SU-DHL-6 (cell line): ENCODE data around the gene ARHGAP45.

Experiments used
- H2AFZ ChIP-seq: fragments of 200-600 bp; sonication (generic); 2 replicates; pipeline ENCODE4 v1.6.1; 2014; ENCODE audit warnings: low read depth, mild to moderate bottlenecking, moderate library complexity, mixed read lengths, antibody characterized with exemption, low read length; ENCODE audit not compliant: severe bottlenecking
- H3F3A ChIP-seq: fragments of 200-600 bp; shearing (Covaris generic); 2 replicates; pipeline ENCODE4 v1.6.0; 2016; ENCODE audit warnings: antibody characterized with exemption, mild to moderate bottlenecking; ENCODE audit not compliant: insufficient read depth
- H3K27ac ChIP-seq: fragments of 200-600 bp; sonication (generic); 2 replicates; pipeline ENCODE4 v1.5.1; 2016; ENCODE audit warnings: low read depth, mild to moderate bottlenecking, low read length, moderate library complexity, mixed read lengths
- H3K27me3 ChIP-seq: fragments of 200-600 bp; sonication (generic), shearing (Covaris generic); 2 replicates; pipeline ENCODE4 v1.6.0; 2014; ENCODE audit warnings: mild to moderate bottlenecking, low read length
- H3K36me3 ChIP-seq: fragments of 200-600 bp; sonication (generic); 2 replicates; pipeline ENCODE4 v1.6.1; 2014; ENCODE audit warnings: mild to moderate bottlenecking, low read length, mixed read lengths
- H3K4me2 ChIP-seq: fragments of 300-600, 200-600 bp; shearing (Covaris generic), sonication (generic); 2 replicates; pipeline ENCODE4 v1.6.0; 2014; ENCODE audit warnings: low read length, low read depth, mild to moderate bottlenecking; ENCODE audit not compliant: poor library complexity, severe bottlenecking
- H3K4me3 ChIP-seq: fragments of 200-600 bp; sonication (generic); 2 replicates; pipeline ENCODE4 v1.5.1; 2014; ENCODE audit warnings: antibody characterized with exemption, low read length, mild to moderate bottlenecking, mixed read lengths; ENCODE audit not compliant: insufficient read depth, poor library complexity, severe bottlenecking
- H3K79me2 ChIP-seq: fragments of 200-600 bp; sonication (generic); 2 replicates; pipeline ENCODE4 v1.6.1; 2014; ENCODE audit warnings: mild to moderate bottlenecking, low read length, moderate library complexity; ENCODE audit not compliant: insufficient read depth
- H3K9ac ChIP-seq: fragments of 200-600 bp; sonication (generic); 2 replicates; pipeline ENCODE4 v1.7.0; 2014; ENCODE audit warnings: mild to moderate bottlenecking, low read length
- H3K9me2 ChIP-seq: fragments of 200-600 bp; sonication (generic); replicated peaks from 2 replicates; pipeline ENCODE4 v1.6.1; 2014; ENCODE audit warnings: low read length; ENCODE audit not compliant: insufficient read depth
- H3K9me3 ChIP-seq: fragments of 200-600 bp; sonication (generic); 2 replicates; pipeline ENCODE4 v1.6.1; 2014; ENCODE audit warnings: low read length, mixed read lengths; ENCODE audit not compliant: insufficient read depth
- H4K20me1 ChIP-seq: fragments of 200-600 bp; sonication (generic); 2 replicates; pipeline ENCODE4 v1.6.1; 2014; ENCODE audit warnings: low read depth, mild to moderate bottlenecking, antibody characterized with exemption, low read length, moderate library complexity, mixed read lengths
- EZH2phosphoT487 ChIP-seq: fragments of 200-600 bp; sonication (generic), shearing (Covaris generic); conservative IDR thresholded peaks from 2 replicates; pipeline ENCODE4 v1.6.1; 2018; ENCODE audit warnings: mild to moderate bottlenecking, antibody characterized with exemption, low read length, moderate library complexity, mixed read lengths
- TF ChIP-seq, protein P1 (sequence below): fragments of 200-600 bp; sonication (generic); IDR thresholded peaks from one replicate; pipeline ENCODE4 v1.5.1; 2017; ENCODE audit warnings: antibody characterized with exemption, mild to moderate bottlenecking, low read length, moderate library complexity; ENCODE audit not compliant: insufficient read depth, poor library complexity, severe bottlenecking

The ARHGAP45 gene

DNA sequence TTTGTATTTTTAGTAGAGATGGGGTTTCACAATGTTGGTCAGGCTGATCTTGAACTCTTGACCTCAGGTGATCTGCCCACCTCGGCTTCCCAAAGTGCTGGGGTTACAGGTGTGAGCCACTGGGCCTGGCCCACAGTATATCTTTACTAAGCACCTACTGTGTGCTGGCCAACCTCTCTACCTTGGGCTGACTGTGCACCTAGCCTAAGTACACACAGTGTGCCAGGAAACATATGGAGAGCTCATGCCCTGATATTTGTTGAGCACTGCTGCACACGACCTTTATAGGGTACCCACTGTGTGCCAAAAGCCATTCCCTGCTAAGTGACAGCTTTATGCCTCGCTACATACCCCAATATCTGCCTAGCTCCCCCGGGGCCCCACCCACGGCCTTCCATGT is 6.3 kb upstream of the ARHGAP45 start:
- no peaks in the 10 kb centered on the region for H3K9me3 ChIP-seq
- H3K4me3 ChIP-seq, result no peak overlapping the region
- no peak for TF ChIP-seq EZH2phosphoT487
- TF ChIP-seq, protein P1, sequence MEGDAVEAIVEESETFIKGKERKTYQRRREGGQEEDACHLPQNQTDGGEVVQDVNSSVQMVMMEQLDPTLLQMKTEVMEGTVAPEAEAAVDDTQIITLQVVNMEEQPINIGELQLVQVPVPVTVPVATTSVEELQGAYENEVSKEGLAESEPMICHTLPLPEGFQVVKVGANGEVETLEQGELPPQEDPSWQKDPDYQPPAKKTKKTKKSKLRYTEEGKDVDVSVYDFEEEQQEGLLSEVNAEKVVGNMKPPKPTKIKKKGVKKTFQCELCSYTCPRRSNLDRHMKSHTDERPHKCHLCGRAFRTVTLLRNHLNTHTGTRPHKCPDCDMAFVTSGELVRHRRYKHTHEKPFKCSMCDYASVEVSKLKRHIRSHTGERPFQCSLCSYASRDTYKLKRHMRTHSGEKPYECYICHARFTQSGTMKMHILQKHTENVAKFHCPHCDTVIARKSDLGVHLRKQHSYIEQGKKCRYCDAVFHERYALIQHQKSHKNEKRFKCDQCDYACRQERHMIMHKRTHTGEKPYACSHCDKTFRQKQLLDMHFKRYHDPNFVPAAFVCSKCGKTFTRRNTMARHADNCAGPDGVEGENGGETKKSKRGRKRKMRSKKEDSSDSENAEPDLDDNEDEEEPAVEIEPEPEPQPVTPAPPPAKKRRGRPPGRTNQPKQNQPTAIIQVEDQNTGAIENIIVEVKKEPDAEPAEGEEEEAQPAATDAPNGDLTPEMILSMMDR, result no peak
- H3K27me3 ChIP-seq, result no peaks in the 10 kb centered on the region
- no peak overlapping the region for H3K4me2 ChIP-seq
- no peaks in the 10 kb centered on the region for H3K79me2 ChIP-seq
- no peaks in the 10 kb centered on the region for H3K9me2 ChIP-seq
- no peak overlapping the region for H2AFZ ChIP-seq
- no peak overlapping the region for H3K27ac ChIP-seq
- no peak overlapping the region for H3K9ac ChIP-seq
- no peaks in the 10 kb centered on the region for H4K20me1 ChIP-seq
- H3K36me3 ChIP-seq, result no peaks in the 10 kb centered on the region
- H3F3A ChIP-seq, result peaks cover 12% of the 10 kb centered on the region; the same call in 1 of the 2 replicates

DNA sequence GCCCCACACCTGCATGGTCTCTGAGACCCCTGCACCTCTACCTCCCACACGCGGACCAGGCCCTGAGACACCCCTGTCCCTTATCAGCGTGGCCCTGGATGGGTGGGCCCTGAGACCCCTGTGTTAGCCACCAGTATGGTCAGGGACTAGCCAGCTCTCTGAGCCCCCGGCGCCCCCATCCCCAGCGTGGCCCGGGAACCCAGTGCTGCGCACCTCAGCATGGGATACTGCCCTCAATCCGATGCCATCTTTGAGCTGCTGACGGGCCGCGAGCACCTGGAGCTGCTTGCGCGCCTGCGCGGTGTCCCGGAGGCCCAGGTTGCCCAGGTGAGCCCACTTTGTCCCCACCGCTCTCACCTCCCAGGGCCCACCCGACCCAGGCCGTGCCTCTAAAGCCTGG is 5.0 kb upstream of the ARHGAP45 start:
- no peak for TF ChIP-seq EZH2phosphoT487
- no peaks in the 10 kb centered on the region for H3K36me3 ChIP-seq
- H3K9me2 ChIP-seq, result no peaks in the 10 kb centered on the region
- no peaks in the 10 kb centered on the region for H3K9me3 ChIP-seq
- H3K79me2 ChIP-seq, result no peaks in the 10 kb centered on the region
- no peak overlapping the region for H3K4me2 ChIP-seq
- H3K9ac ChIP-seq, result no peak overlapping the region
- H3F3A ChIP-seq, result peaks cover 12% of the 10 kb centered on the region; the same call in 1 of the 2 replicates
- no peak overlapping the region for H2AFZ ChIP-seq
- no peaks in the 10 kb centered on the region for H4K20me1 ChIP-seq
- H3K27me3 ChIP-seq, result no peaks in the 10 kb centered on the region
- H3K4me3 ChIP-seq, result no peak overlapping the region
- no peak overlapping the region for H3K27ac ChIP-seq

DNA sequence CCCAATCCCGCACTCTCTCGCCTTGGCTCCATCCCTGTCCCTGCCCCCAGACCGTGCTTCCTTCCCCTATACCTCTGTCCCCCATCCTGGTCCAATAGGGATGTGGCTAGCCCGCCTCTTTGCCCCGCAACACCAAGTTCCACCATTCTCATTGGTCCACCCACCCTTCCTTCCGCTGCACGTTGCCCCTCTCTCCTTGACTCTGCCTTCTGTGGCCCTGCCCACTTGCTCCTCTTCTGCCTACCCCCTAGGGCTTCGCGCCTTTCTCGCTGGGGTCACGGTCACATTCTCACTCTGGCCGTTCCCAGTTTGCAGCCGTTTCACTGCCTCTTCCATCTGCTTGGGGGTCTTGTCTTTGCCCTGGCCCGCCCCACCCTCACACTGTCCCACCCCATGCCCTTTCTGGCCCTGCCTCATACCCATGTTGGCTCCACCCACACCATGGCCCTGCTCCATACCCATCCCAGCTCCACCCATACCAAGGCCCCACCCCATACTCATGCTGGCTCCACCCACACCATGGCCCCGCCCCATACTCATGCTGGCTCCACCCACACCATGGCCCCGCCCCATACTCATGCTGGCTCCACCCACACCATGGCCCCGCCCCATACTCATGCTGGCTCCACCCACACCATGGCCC is 4.5 kb upstream of the ARHGAP45 start:
- H3F3A ChIP-seq, result peaks cover 12% of the 10 kb centered on the region; the same call in 1 of the 2 replicates
- no peaks in the 10 kb centered on the region for H3K27me3 ChIP-seq
- no peaks in the 10 kb centered on the region for H4K20me1 ChIP-seq
- H3K9me2 ChIP-seq, result no peaks in the 10 kb centered on the region
- H3K36me3 ChIP-seq, result no peaks in the 10 kb centered on the region
- no peak overlapping the region for H3K4me3 ChIP-seq
- no peak overlapping the region for H3K9ac ChIP-seq
- H3K27ac ChIP-seq, result no peak overlapping the region
- H3K4me2 ChIP-seq, result no peak overlapping the region
- no peaks in the 10 kb centered on the region for H3K79me2 ChIP-seq
- TF ChIP-seq, protein P1, result no peak
- no peak for TF ChIP-seq EZH2phosphoT487
- H3K9me3 ChIP-seq, result no peaks in the 10 kb centered on the region
- no peak overlapping the region for H2AFZ ChIP-seq

DNA sequence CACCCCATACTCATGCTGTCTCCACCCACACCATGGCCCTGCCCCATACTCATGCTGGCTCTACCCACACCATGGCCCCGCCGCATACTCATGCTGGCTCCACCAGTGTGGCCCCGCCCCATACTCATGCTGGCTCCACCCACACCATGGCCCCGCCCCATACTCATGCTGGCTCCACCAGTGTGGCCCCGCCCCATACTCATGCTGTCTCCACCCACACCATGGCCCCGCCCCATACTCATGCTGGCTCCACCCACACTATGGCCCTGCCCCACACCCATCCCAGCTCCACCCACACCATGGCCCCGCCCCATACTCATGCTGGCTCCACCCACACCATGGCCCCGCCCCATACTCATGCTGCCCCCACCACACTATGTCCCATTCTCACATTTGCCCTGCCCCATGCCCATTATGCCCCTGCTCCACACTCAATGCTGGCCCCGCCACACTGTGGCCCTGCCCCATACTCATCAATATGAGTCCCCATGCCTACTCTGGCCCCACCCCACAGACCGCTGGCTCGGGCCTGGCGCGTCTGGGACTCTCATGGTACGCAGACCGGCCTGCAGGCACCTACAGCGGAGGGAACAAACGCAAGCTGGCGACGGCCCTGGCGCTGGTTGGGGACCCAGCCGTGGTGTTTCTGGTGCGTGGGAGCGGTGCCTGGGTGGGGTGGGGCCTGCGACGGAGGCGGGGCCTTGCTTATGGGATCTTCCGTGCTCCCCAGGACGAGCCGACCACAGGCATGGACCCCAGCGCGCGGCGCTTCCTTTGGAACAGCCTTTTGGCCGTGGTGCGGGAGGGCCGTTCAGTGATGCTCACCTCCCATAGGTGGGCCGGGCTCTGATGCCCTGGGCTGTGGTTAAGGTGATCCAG is 3.7 kb upstream of the ARHGAP45 start:
- Histone ChIP-seq H3K9me2 (no peaks in the 10 kb centered on the region), H3K9ac (no peak overlapping the region), H3K4me2 (no peak overlapping the region), H3K36me3 (no peaks in the 10 kb centered on the region), H4K20me1 (no peaks in the 10 kb centered on the region), H3K79me2 (peaks cover 7% of the 10 kb centered on the region; the same call in 1 of the 2 replicates), H2AFZ (no peak overlapping the region), H3K27me3 (no peaks in the 10 kb centered on the region), H3K4me3 (no peak overlapping the region), H3K9me3 (no peaks in the 10 kb centered on the region), H3F3A (peaks cover 15% of the 10 kb centered on the region; the same call in 1 of the 2 replicates), H3K27ac (no peak overlapping the region)
- no peak for TF ChIP-seq EZH2phosphoT487
- TF ChIP-seq, protein P1, result no peak
